T47D (cell line): ENCODE data around the gene UGT2A2.

ENCODE experiments used
- DNase-seq, 2 experiments: peaks; one replicate each; pipeline versions ENCODE4 v3.0.0 to v3.0.0-alpha.2; 2011 to 2012; ENCODE audit warnings: low read depth in 1 of 2, low spot score in 1 of 2
- JUND ChIP-seq: IDR thresholded peaks from 2 replicates; pipeline ENCODE4 v1.6.1; 2012; ENCODE audit warnings: low read depth
- in situ Hi-C: cut with HindIII; loops from 2 replicates; pipeline ENCODE4 v1.10.0; 2016; ENCODE audit warnings: low sequenced_read_pairs, low pct_unique_long_range_greater_than_20kb

The UGT2A2 gene

DNA sequence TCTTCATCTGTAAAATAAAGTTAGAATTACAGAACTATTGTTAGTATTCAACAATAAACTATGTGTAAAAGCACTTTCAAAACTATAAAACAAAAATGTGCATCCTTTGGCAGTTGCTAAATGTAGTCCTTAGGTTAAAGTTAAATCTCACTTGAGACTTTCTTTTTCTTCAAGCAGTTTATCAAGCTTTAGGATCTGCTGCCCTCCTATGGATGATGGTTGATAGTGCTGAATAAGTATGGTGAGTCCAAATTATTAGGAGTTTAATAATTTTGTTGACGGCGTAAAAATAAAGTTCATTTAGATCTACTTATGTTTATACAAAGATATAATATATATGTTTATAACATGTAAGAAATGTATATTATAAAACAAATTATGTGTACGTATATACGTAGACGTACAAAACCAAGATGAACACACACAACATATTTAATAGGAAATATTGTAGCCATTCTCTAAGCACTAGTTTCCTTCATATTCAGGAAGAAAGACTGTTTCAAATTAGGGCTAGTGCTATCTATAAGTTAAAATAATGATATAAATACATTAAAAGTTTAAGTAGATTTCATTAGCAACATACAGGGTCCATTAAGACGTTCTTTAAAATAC lies 22.3 kb downstream of the UGT2A2 start:
- peak in 1 of 2 experiments; percentile 64 for DNase-seq
- TF ChIP-seq JUND = no peak
- in situ Hi-C loops = no loop called here

DNA sequence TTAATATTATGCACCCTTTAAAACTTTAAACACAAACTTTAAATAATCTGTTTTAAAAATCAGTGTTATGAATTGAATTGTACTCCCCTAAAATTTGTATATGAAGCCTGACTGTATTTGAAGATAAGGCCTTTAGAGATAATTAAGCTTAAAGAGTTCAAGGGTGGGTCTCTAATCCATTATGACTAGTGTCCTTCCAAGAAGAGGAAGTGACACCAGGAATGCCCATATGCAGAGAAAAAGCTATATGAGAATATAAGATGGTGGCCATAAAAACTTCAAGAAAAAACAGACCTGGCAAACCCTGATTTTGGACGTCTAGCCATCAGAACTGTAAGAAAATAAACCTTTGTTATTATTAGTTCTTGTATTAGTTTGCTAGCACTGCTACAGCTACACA lies 29.0 kb downstream of the UGT2A2 start:
- DNase-seq = no peak
- no peak for TF ChIP-seq JUND
- in situ Hi-C loops = no loop called here

DNA sequence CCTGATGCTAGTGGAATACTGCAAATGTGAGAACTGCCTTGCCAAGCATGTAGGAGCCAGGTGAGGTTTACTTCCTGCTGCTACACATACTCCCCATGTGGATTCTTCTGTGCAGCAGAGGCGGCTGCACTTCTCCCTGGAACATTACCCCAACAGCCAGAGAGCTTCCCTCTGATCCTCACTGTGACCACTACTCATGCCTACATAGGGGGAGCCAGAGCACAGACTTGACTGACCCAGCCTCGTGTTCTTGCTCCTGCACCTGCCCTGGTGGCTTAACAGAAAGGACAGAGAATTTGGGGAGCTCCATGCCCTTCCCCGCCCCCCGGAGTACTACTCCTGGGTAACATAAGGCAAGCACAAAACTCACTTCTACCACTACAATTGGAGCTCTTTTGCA lies 38.4 kb downstream of the UGT2A2 start:
- TF ChIP-seq JUND = no peak
- no peak for DNase-seq
- in situ Hi-C loops = no loop called here

DNA sequence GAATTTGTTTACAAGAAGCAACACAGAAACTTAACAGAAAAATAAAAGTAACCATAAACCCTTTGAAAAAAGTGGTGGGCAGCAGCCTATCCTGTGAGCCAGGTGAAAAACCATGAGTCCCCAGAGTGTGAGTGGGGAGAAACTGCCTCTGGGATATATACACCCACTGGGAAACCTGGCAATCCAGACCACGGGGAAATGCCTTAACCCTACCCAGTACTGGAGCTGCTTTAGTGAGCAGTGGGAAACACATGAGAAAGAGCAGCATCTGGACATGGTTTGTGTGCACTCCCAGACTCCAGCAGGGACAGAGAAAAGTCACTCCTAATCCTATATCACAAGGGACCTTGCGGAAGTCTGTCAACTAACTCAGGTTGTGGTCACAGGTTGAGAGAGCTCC lies 39.4 kb downstream of the UGT2A2 start:
- DNase-seq = no peak
- in situ Hi-C loops = no loop called here
- no peak for TF ChIP-seq JUND

DNA sequence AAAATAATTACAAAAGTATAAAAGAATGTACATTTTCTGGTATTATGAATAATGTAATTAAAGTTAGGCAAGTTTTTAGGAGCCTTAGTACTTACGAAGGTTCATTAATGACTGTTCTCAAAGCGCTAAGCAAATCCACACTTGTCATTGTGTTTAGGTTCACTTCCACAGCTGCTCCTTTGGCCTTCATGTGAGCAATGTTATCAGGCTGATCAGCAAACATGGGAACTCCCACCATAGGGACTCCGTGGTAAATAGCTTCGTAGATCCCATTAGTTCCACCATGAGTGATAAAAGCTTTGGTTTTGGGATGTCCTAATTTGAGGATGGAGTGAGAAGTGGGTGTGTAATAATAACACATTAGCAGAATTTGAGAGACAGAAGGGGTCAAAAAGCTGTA lies 45.1 kb downstream of the UGT2A2 start:
- in situ Hi-C loops = no loop called here

GRCh38 chr4:69591364-69591763 lies 48.1 kb downstream of the UGT2A2 start:
- no peak for DNase-seq
- in situ Hi-C loops = no loop called here
- no peak for TF ChIP-seq JUND

More for the DNA sequence above, 45.1 kb downstream of the UGT2A2 start:
- no peak for DNase-seq
- TF ChIP-seq JUND = no peak

- TF ChIP-seq JUND = no peak
- in situ Hi-C loops = no loop called here
- no peak for DNase-seq
Measured at GRCh38 chr4:69589884-69590283, 49.6 kb downstream of the UGT2A2 start.

- no peak for DNase-seq
- in situ Hi-C loops = no loop called here
- no peak for TF ChIP-seq JUND
Measured at GRCh38 chr4:69584135-69584534, 55.3 kb downstream of the UGT2A2 start.

- in situ Hi-C loops = no loop called here
- no peak for TF ChIP-seq JUND
- no peak for DNase-seq
Measured at GRCh38 chr4:69583543-69583942, 55.9 kb downstream of the UGT2A2 start.

- DNase-seq = no peak
- in situ Hi-C loops = no loop called here
- TF ChIP-seq JUND = no peak
Measured at GRCh38 chr4:69577245-69577644, 62.2 kb downstream of the UGT2A2 start.

- TF ChIP-seq JUND = no peak
- in situ Hi-C loops = no loop called here
- DNase-seq = no peak
Measured at GRCh38 chr4:69576251-69576877, 63.1 kb downstream of the UGT2A2 start.

DNA sequence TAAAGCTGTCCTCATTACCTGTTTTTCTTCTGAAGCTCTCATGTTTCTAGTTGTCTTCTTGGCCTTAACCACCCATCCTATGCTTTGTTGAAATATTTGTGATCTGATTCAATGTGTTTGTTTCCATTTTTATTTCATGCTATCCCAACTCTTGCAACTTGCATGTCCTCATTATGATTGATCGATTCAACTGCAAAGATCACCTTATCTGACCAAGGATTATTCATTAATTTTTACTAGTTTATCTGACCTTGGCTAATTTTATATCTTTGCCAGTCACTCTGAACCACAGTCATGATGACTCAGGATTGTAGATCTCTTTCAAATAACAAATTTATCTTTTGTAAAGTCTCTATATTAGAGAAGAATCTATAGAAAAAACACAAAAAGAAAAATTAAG lies 70.7 kb downstream of the UGT2A2 start:
- in situ Hi-C loops = no loop called here
- TF ChIP-seq JUND = no peak
- no peak for DNase-seq

DNA sequence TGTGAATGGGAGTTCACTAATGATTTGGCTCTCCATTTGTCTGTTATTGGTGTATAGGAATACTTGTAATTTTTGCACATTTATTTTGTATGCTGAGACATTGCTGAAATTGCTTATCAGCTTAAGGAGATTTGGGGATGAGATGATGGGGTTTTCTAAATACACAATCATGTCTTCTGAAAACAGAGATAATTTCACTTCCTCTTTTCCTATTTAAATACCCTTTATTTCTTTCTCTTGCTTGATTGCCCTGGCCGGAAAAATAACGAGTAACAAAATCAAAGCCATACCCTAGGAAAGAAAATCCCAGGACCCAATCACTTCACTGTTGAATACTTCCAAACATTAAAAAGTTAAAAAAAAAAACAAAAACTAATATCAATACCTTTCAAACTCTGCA lies 76.0 kb downstream of the UGT2A2 start:
- TF ChIP-seq JUND = no peak
- DNase-seq = no peak
- in situ Hi-C loops = no loop called here

- in situ Hi-C loops = no loop called here
- no peak for TF ChIP-seq JUND
- DNase-seq = no peak
Measured at GRCh38 chr4:69549651-69550050, 89.8 kb downstream of the UGT2A2 start.
